HG02642 (cell line): ENCODE measurements around the gene CRMP1.

ENCODE experiments used
- ATAC-seq: cut with Tn5 transposase; IDR thresholded peaks from one replicate; pipeline ENCODE4 v1.9.1; 2021; ENCODE audit warnings: mild to moderate bottlenecking; ENCODE audit not compliant: unreplicated experiment, poor library complexity

The CRMP1 gene

DNA sequence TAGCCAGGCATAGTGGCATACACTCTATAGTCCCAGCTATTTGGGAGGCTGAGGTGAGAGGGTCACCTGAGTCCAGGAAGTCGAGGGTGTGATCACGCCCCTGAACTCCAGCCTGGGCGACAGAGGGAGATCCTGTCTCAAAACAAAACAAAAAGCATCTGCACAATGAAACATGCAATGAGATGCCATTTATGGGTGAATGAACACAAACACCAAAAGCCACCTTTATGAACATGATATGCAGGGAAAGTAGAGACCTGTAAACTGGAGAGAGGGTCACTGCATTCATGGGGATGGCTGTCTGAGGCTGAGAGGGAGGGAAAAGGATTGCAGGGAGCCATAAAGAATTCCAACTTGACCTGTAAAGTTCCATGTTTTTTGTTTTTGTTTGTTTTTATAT is 111.2 kb downstream of the CRMP1 start:
- no peak for ATAC-seq

DNA sequence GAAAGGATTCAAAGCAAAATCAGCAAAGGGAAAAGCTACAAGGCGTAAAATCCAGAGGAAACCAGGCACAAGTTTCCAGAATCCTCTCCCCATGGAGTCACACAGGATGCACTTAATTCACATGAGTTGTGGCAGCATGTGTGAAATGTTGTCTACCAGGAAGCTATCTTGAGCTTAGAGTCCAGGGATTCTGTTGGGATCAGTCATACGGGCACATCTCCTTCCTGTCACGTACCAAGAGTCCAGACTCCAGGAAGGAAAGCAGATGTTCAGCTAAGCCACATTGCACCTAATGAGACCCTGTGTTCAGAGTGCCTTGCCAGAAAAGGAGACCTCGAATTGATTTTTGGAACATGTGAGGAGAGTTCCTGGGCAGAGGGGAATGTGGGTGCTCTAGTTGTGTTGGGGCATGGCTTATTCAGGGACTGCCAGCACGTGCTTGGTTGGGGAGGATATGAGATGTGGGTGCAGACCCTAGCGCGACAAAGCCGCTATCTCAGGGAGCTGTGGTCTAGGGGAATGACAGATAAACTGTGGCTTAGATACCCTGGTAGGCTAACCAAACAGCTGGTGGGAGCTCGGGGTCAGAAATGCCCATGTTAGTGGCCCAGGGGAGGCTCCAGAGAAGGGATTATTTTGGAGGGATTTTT is 111.9 kb downstream of the CRMP1 start:
- ATAC-seq: no peak

DNA sequence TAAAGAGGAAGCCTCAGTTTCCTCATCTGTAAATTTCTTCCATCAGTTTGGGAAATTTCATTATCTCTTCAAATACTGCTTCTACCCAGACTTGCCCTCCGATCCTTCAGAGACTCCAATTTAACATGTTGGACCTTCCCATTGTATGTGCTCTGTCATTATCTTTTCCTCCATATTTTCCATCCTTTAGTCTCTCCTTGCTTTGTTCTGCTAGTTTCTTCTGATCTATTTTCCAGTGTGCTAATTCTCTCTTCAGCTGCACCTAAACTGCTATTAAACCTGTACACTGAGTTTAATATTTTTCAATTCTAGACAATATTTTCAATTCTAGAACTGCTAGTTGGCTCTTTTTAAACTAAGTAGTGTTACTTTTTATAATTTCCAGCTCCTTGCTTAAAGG is 116.4 kb downstream of the CRMP1 start:
- ATAC-seq: no peak

DNA sequence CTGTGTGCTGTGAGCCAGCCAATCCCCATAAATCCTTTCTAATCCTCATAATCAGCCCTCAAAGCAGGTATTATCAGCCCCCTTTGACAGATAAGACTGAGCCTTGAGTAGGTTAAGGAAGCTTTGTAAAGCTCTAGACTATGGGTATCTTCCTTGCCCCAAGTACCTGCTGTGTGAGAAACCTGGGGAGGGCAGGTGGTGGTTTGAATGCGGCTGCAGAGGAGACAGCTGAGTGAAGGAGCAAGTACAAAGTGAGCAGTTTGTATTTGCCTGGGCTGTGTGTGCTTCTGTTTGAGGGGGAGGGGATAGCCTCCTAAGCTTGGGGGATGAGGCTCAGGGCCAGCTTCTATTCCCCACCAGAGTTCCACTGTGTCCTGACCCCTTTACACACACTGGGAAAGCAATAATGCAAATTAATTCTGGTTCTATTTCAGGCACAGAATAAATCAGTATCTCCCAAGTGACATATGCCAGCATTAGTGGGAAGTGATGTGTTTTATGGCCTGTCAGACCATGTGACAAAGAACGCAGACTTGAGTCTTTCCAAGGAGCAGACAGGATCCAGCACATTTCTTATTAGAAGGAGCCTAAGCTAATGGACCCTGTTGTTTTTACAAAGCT is 118.4 kb downstream of the CRMP1 start:
- no peak for ATAC-seq

DNA sequence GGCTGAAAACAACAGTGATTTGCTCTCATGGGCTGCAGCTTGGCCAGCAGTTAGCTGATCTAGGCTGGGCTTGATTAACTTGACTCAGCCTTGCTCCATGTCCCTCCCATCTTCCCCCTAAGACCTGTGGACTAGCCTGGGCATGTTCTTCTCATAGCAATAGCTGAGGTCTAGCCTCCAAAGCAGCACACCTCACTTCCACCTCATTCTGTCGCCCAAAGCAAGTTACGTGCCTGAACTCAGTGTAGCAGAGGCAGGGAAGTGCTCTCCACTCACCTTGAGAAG is 119.7 kb downstream of the CRMP1 start:
- no peak for ATAC-seq

DNA sequence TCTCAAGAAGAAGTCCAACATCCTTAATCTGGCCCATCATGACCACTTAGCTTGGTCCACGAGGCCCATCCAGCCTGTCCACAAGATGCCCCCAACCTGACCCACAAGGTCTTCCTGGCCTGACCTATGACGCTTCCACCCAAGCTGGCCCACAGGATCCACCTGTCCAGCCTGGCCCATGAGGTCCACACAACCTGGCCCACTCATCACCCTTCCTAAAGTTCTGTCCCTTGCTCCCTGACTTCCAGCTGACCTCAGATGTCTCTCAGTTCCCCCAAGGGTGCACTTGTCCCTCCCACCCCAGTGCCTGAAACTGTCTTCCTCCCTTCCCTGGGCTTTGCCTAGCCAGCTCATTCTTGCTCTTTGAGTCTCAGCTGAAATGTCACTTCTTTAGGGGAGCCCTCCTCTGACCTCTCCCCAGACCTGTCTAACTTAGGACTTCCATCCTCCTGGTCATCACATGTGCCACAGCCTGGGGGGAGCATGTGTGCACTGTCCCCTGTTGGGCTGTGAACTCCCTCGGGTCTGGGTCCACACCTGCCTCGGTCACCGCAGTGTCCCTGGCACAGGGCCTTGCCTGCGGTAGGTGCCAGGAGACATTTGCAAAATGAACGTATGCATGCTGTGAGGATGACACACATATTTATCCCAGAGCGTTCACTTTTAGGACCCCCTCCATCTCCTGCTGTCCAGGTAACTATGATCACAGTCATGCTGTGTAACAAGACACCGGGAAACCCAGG is 120.2 kb downstream of the CRMP1 start:
- no peak for ATAC-seq
